Loucy (cell line): ENCODE data around the gene LAMC1.

ENCODE experiments used
- H2AFZ ChIP-seq: fragments of 200-600 bp; sonication (generic); 2 replicates; pipeline ENCODE4 v1.6.0; 2016; ENCODE audit warnings: antibody characterized with exemption, mild to moderate bottlenecking, low read length, moderate library complexity
- H3F3A ChIP-seq: fragments of 200-600 bp; 2 replicates; pipeline ENCODE4 v1.6.0; 2016; ENCODE audit warnings: antibody characterized with exemption, low read depth, mild to moderate bottlenecking
- H3K27me3 ChIP-seq: fragments of 200-600 bp; sonication (generic); 2 replicates; pipeline ENCODE4 v1.6.1; 2014; ENCODE audit warnings: low read length, mild to moderate bottlenecking; ENCODE audit not compliant: insufficient read depth, poor library complexity, severe bottlenecking
- H3K36me3 ChIP-seq: fragments of 200-600 bp; sonication (generic); 2 replicates; pipeline ENCODE4 v1.6.1; 2016; ENCODE audit warnings: low read length; ENCODE audit not compliant: insufficient read depth
- H3K4me1 ChIP-seq: fragments of 200-600 bp; sonication (generic); 2 replicates; pipeline ENCODE4 v1.5.1; 2014; ENCODE audit warnings: low read length, mild to moderate bottlenecking; ENCODE audit not compliant: insufficient read depth, poor library complexity, severe bottlenecking
- H3K4me2 ChIP-seq: fragments of 200-600 bp; sonication (generic); 2 replicates; pipeline ENCODE4 v1.6.0; 2014; ENCODE audit warnings: antibody characterized with exemption, low read length, low read depth, mild to moderate bottlenecking; ENCODE audit not compliant: poor library complexity, severe bottlenecking
- H3K4me3 ChIP-seq: fragments of 200-600 bp; sonication (generic); 2 replicates; pipeline ENCODE4 v1.5.1; 2014; ENCODE audit warnings: low read length, mild to moderate bottlenecking, mixed read lengths; ENCODE audit not compliant: poor library complexity, severe bottlenecking
- H3K79me2 ChIP-seq: fragments of 200-600 bp; sonication (generic); 2 replicates; pipeline ENCODE4 v1.6.1; 2014; ENCODE audit warnings: low read length; ENCODE audit not compliant: insufficient read depth
- H3K9ac ChIP-seq: fragments of 200-600 bp; sonication (generic); 2 replicates; pipeline ENCODE4 v1.6.0; 2014; ENCODE audit warnings: mild to moderate bottlenecking, low read depth, low read length, moderate library complexity; ENCODE audit not compliant: poor library complexity, severe bottlenecking
- H3K9me2 ChIP-seq: fragments of 200-600 bp; sonication (generic); replicated peaks from 2 replicates; pipeline ENCODE4 v1.6.1; 2016; ENCODE audit warnings: low read depth, low read length, mixed read lengths
- H3K9me3 ChIP-seq: fragments of 200-600 bp; sonication (generic); 2 replicates; pipeline ENCODE4 v1.6.1; 2014; ENCODE audit warnings: mild to moderate bottlenecking, antibody characterized with exemption, low read length, low read depth; ENCODE audit not compliant: insufficient read depth
- H4K20me1 ChIP-seq: fragments of 200-600 bp; sonication (generic); 2 replicates; pipeline ENCODE4 v1.6.0; 2014; ENCODE audit warnings: antibody characterized with exemption, low read length, mild to moderate bottlenecking; ENCODE audit not compliant: insufficient read depth, poor library complexity, severe bottlenecking
- CTCF ChIP-seq: fragments of 200-600 bp; sonication (generic); conservative IDR thresholded peaks from 2 replicates; pipeline ENCODE4 v1.5.1; 2014; ENCODE audit warnings: mild to moderate bottlenecking, antibody characterized with exemption, low read length
- EZH2phosphoT487 ChIP-seq: fragments of 200-600 bp; IDR thresholded peaks from 2 replicates; pipeline ENCODE4 v1.6.1; 2018; ENCODE audit warnings: antibody characterized with exemption, mild to moderate bottlenecking, moderate library complexity, borderline replicate concordance

LAMC1 gene

GRCh38 chr1:183125279-183125999 lies 102.2 kb downstream of the LAMC1 start:
- Histone ChIP-seq H3K27me3 (no peaks in the 10 kb centered on the region), H3K36me3 (no peaks in the 10 kb centered on the region), H3K9me3 (no peaks in the 10 kb centered on the region), H3K4me2 (no peak overlapping the region), H3K79me2 (no peaks in the 10 kb centered on the region), H3K4me1 (peaks cover 36% of the 10 kb centered on the region), H3K9me2 (no peaks in the 10 kb centered on the region), H3K9ac (no peak overlapping the region), H4K20me1 (no peaks in the 10 kb centered on the region), H3K4me3 (no peak overlapping the region), H2AFZ (no peak overlapping the region), H3F3A (no peaks in the 10 kb centered on the region)
- TF ChIP-seq EZH2phosphoT487 (no peak), CTCF (no peak)

- no peaks in the 10 kb centered on the region for H3F3A ChIP-seq
- peaks cover 41% of the 10 kb centered on the region for H3K4me1 ChIP-seq
- H3K79me2 ChIP-seq = no peaks in the 10 kb centered on the region
- H3K9me2 ChIP-seq = no peaks in the 10 kb centered on the region
- H3K36me3 ChIP-seq = no peaks in the 10 kb centered on the region
- H2AFZ ChIP-seq = no peak overlapping the region
- H3K9ac ChIP-seq = no peak overlapping the region
- no peaks in the 10 kb centered on the region for H3K27me3 ChIP-seq
- H3K9me3 ChIP-seq = no peaks in the 10 kb centered on the region
- H3K4me2 ChIP-seq = no peak overlapping the region
- H3K4me3 ChIP-seq = no peak overlapping the region
- TF ChIP-seq EZH2phosphoT487 (no peak), CTCF (no peak)
- H4K20me1 ChIP-seq = no peaks in the 10 kb centered on the region
These were observed 102.8 kb downstream of the LAMC1 start for GRCh38 chr1:183126000-183126366.

- no peaks in the 10 kb centered on the region for H3K9me3 ChIP-seq
- H3K9ac ChIP-seq = no peak overlapping the region
- H3K79me2 ChIP-seq = no peaks in the 10 kb centered on the region
- no peak overlapping the region for H2AFZ ChIP-seq
- peaks cover 2% of the 10 kb centered on the region for H3F3A ChIP-seq
- no peaks in the 10 kb centered on the region for H4K20me1 ChIP-seq
- no peak overlapping the region for H3K4me3 ChIP-seq
- peaks cover 46% of the 10 kb centered on the region for H3K4me1 ChIP-seq
- no peaks in the 10 kb centered on the region for H3K36me3 ChIP-seq
- TF ChIP-seq EZH2phosphoT487 = no peak
- TF ChIP-seq CTCF = no peak
- no peaks in the 10 kb centered on the region for H3K27me3 ChIP-seq
- no peak overlapping the region for H3K4me2 ChIP-seq
- H3K9me2 ChIP-seq = no peaks in the 10 kb centered on the region
These were observed 103.3 kb downstream of the LAMC1 start for GRCh38 chr1:183126528-183126927.
